GM12878 (cell line): ENCODE measurements around the gene ZFAND2A. TPM values are rescaled to one million over a fixed set of nuclear protein-coding genes. Genes with fewer than 3 reads are reported as not detected.

Source experiments
- ATAC-seq: fragments of 200-7000 bp; cut with Tn5 transposase; 3 replicates; pipeline ENCODE4 v1.9.1; 2020; ENCODE audit warnings: mild to moderate bottlenecking, moderate library complexity
- BruUV-seq: library from RNA; stranded (reverse); fragments of 400-500 nt; replicated peaks from 2 replicates; lab custom pipeline; 2021; lab: Mats Ljungman, UMichigan
- CTCF ChIA-PET: fragments of 300-600 bp; sonication (Branson Sonifier 250); formaldehyde crosslinking; extraction: SDS; loops from one replicate; lab custom pipeline; 2021; ENCODE audit warnings: inconsistent platforms; lab: Yijun Ruan, JAX
- POLR2A ChIA-PET: fragments of 350-600 bp; formaldehyde crosslinking; extraction: SDS; loops from one replicate; lab custom pipeline; 2021; ENCODE audit warnings: inconsistent platforms; lab: Charles Lee
- RAD21 ChIA-PET: fragments of 300-600 bp; sonication (Branson Sonifier 250); formaldehyde crosslinking; loops from one replicate; lab custom pipeline; 2023; ENCODE audit warnings: antibody characterized with exemption; ENCODE audit not compliant: unreplicated experiment; lab: Charles Lee
- SMC1A ChIA-PET: fragments of 300-600 bp; sonication (Branson Sonifier 250); formaldehyde crosslinking; loops from one replicate; lab custom pipeline; 2023; ENCODE audit not compliant: unreplicated experiment, uncharacterized antibody; lab: Charles Lee
- DNase-seq: peaks from one replicate; pipeline ENCODE4 v3.0.0-alpha.2; 2011; ENCODE audit warnings: low read depth, low spot score
- FAIRE-seq: peaks from 3 replicates; lab custom pipeline; 2011; peaks lifted over from hg19 to GRCh38; lab: Jason Lieb, UNC
- H2AFZ ChIP-seq: 2 replicates; pipeline ENCODE4 v1.6.0; 2011; ENCODE audit warnings: low read depth, low read length, control low read depth; ENCODE audit not compliant: control insufficient read depth
- H3K27ac ChIP-seq: 2 replicates; pipeline ENCODE4 v1.5.1; 2011; ENCODE audit warnings: control low read depth; ENCODE audit not compliant: control insufficient read depth, insufficient read depth
- H3K27me3 ChIP-seq, 2 experiments: replicated peaks in 1 of 2; 2 replicates each; pipeline versions ENCODE4 v1.6.0 to v1.6.1; 2011; ENCODE audit warnings: low read length in 1 of 2; ENCODE audit not compliant: control insufficient read depth in 2 of 2, insufficient read depth in 2 of 2
- H3K36me3 ChIP-seq, 2 experiments: 2 replicates each; pipeline ENCODE4 v1.5.1; 2011; ENCODE audit warnings: low read length in 1 of 2; ENCODE audit not compliant: control insufficient read depth in 2 of 2, insufficient read depth in 2 of 2
- H3K4me1 ChIP-seq: 2 replicates; pipeline ENCODE4 v1.6.1; 2011; ENCODE audit warnings: mild to moderate bottlenecking, low read length, moderate library complexity, mixed read lengths; ENCODE audit not compliant: control insufficient read depth, insufficient read depth
- H3K4me2 ChIP-seq: 2 replicates; pipeline ENCODE4 v1.6.0; 2011; ENCODE audit warnings: control low read depth; ENCODE audit not compliant: control insufficient read depth, insufficient read depth
- H3K4me3 ChIP-seq: fragments of 200-600 bp; sonication (generic); 2 replicates; pipeline ENCODE4 v1.5.1; 2016
- H3K79me2 ChIP-seq: 2 replicates; pipeline ENCODE4 v1.6.0; 2011; ENCODE audit warnings: low read length; ENCODE audit not compliant: control insufficient read depth, insufficient read depth
- H3K9ac ChIP-seq: 2 replicates; pipeline ENCODE4 v1.8.0; 2011; ENCODE audit warnings: low read length, control low read depth, mixed read lengths; ENCODE audit not compliant: control insufficient read depth, insufficient read depth
- H3K9me3 ChIP-seq: replicated peaks from 3 replicates; pipeline ENCODE4 v1.5.1; 2011; ENCODE audit warnings: mild to moderate bottlenecking, low read length; ENCODE audit not compliant: control insufficient read depth, insufficient read depth
- H4K20me1 ChIP-seq: 2 replicates; pipeline ENCODE4 v1.6.0; 2011; ENCODE audit not compliant: control insufficient read depth, insufficient read depth
- GATAD2B ChIP-seq: fragments of 450-650 bp; conservative IDR thresholded peaks from 2 replicates; pipeline ENCODE4 v1.6.1; 2017; ENCODE audit warnings: low read depth, mild to moderate bottlenecking, moderate library complexity
- LARP7 ChIP-seq: fragments of 450-650 bp; IDR thresholded peaks from 2 replicates; pipeline ENCODE4 v1.6.1; 2017; ENCODE audit warnings: mild to moderate bottlenecking
- MXI1 ChIP-seq: fragments of 150-350 bp; IDR thresholded peaks from 2 replicates; pipeline ENCODE4 v1.6.1; 2011; ENCODE audit warnings: low read depth, mild to moderate bottlenecking, inconsistent platforms, low read length, improper control_type of control experiment
- PAX8 ChIP-seq: fragments of 450-650 bp; IDR thresholded peaks from 2 replicates; pipeline ENCODE4 v1.6.1; 2017; ENCODE audit warnings: mild to moderate bottlenecking, moderate library complexity
- RELA ChIP-seq: fragments of 450-650 bp; IDR thresholded peaks from 2 replicates; pipeline ENCODE4 v1.8.0; 2014; ENCODE audit warnings: borderline replicate concordance; ENCODE audit not compliant: partially characterized antibody
- SMARCA5 ChIP-seq: fragments of 450-650 bp; IDR thresholded peaks from 2 replicates; pipeline ENCODE4 v1.6.1; 2017; ENCODE audit warnings: mild to moderate bottlenecking
- ZBED1 ChIP-seq: IDR thresholded peaks from 2 replicates; pipeline ENCODE4 v1.6.1; 2016; ENCODE audit warnings: borderline replicate concordance
- ZZZ3 ChIP-seq: IDR thresholded peaks from 2 replicates; pipeline ENCODE4 v1.6.1; 2011; ENCODE audit warnings: low read depth; ENCODE audit not compliant: control insufficient read depth, insufficient read length
- WGBS: methylation state at CpG from one replicate; pipeline ENCODE4 v1.1.6; 2016; ENCODE audit warnings: low lambda C conversion rate; ENCODE audit not compliant: insufficient replicate concordance, insufficient coverage; ENCODE audit errors: missing lambda C conversion rate; 5-methylcytosine and 5-hydroxymethylcytosine counted together
- in situ Hi-C: fragments of 300-500 bp; cut with MboI; formaldehyde crosslinking; loops from 9 replicates; pipeline ENCODE4 v1.14.3; 2018; ENCODE audit warnings: mixed read lengths
- intact Hi-C: fragments of 100-400 bp; cut with micrococcal nuclease; formaldehyde crosslinking; loops from one replicate; pipeline ENCODE4 v1.14.2; 2022; ENCODE audit not compliant: unreplicated experiment
- polyA plus RNA-seq, 11 experiments: library from polyadenylated mRNA; depleted of rRNA in 4 of 11; unstranded in 6 of 11; stranded (reverse) in 5 of 11; fragments of >200 nt; fragmentation: Nextera tagmentation in 4 of 11; fragmentation: Illumina TruSeq in 1 of 11; extraction: Ambion mirVana in 4 of 11; extraction: Trizol in 1 of 11; gene quantifications; 1 replicate in 1 of 11; 2 replicates in 10 of 11; pipeline versions ENCODE4 v1.2.1 to v1.2.3, GENCODE V29; 2011 to 2016; ENCODE audit warnings: inconsistent platforms in 2 of 11, missing spikeins in 2 of 11, low read depth in 1 of 11
- total RNA-seq, 4 experiments: library from RNA; depleted of rRNA in 3 of 4; stranded (reverse); fragments of >200 nt in 3 of 4; fragmentation: Illumina TruSeq in 1 of 4; extraction: Trizol in 1 of 4; gene quantifications; 2 replicates each; pipeline versions ENCODE4 v1.2.1 to v1.2.3, GENCODE V29; 2013 to 2021
- TF ChIP-seq, protein P1 (sequence below): fragments of 450-650 bp; IDR thresholded peaks from 2 replicates; pipeline ENCODE4 v1.6.1; 2014; ENCODE audit warnings: mild to moderate bottlenecking
- TF ChIP-seq, protein P2 (sequence below): fragments of 450-650 bp; IDR thresholded peaks from 2 replicates; pipeline ENCODE4 v1.6.1; 2018; ENCODE audit warnings: borderline replicate concordance, mild to moderate bottlenecking; ENCODE audit not compliant: partially characterized antibody
- TF ChIP-seq, protein P3 (sequence below): fragments of 450-650 bp; IDR thresholded peaks from 2 replicates; pipeline ENCODE4 v1.6.1; 2016; ENCODE audit warnings: mild to moderate bottlenecking, moderate library complexity, borderline replicate concordance
- TF ChIP-seq, protein P4 (sequence below): IDR thresholded peaks from 2 replicates; pipeline ENCODE4 v1.6.1; 2012; ENCODE audit warnings: low read depth, low read length, improper control_type of control experiment

ZFAND2A gene
- total and polyA plus RNA-seq, 10 of the 15 experiments (the other 5 are each of a cell fraction or from before 2014, with no cell fraction given): 14.8 to 39.9 (median 20.8) TPM

DNA sequence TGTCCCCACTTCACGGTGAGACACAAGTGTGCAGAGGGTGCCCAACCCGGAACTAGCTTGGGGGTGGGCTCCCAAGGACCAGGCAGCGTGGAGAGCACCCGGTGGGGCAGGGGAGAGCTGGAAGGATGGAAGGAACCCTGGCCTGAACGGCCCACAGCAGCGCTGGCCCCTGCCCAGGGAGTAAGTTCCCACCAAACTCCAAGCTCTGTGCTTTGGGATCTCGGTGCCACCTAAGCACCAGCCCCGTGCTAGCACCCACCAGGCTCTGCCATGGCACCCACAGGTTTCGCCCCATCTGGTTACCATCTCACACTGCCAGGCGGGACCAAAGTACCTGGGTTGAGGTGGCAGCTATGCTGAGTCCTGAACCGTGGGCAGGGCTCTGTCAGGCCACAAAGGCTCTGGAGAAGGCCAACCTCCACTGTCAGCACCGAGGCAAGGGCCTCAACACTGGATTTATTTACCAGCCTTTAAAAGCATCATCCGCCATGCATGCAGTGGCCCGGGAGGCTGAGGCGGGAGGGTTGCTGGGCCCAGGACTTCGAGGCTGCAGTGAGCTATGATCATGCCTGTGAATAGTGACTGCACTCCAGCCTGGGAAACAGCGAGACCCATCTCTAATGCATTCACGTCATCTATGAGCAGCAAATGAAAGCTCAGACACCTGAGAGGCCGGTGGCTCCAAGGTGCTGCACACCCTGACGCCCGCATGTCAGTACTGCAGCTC is 56.0 kb downstream of the ZFAND2A start:
- peak overlapping the region; percentile 63 for H2AFZ ChIP-seq
- in situ Hi-C loops (no loop called here), intact Hi-C loops (loop anchor here (1.0 to 2.0 kb wide), 2 partner anchors 17 to 34 kb away; a partner anchor contains a TSS)
- H3K79me2 ChIP-seq: peaks cover 5% of the 10 kb centered on the region
- peak overlapping the region; percentile 49 for H3K9ac ChIP-seq
- no peaks in the 10 kb centered on the region for H3K27me3 ChIP-seq
- DNase-seq (no peak), ATAC-seq (peak; percentile 14), FAIRE-seq (no peak)
- ChIA-PET CTCF (interaction anchor here (0.9 to 6.1 kb wide), 18 partner anchors 17 to 370 kb away, joined by 3 to 77 read pairs (median 4); partner anchors contain the start of gene GPER1), POLR2A (interaction anchor here (0.5 to 5.1 kb wide), 11 partner anchors 8 to 111 kb away, joined by 3 to 36 read pairs (median 4); partner anchors contain the start of genes GPER1 and ZFAND2A), SMC1A (interaction anchor here (0.6 to 5.1 kb wide), 15 partner anchors 9 to 203 kb away, joined by 3 to 38 read pairs (median 5); partner anchors contain the start of genes GPER1 and ZFAND2A), RAD21 (interaction anchor here (0.9 to 4.0 kb wide), 13 partner anchors 9 to 181 kb away, joined by 3 to 41 read pairs (median 4); partner anchors contain the start of gene GPER1)
- WGBS: 49% methylated on average over 21 of the region's 21 CpGs
- BruUV-seq: no TSS peak
- TF ChIP-seq MXI1: no peak
- TF ChIP-seq, protein P1, sequence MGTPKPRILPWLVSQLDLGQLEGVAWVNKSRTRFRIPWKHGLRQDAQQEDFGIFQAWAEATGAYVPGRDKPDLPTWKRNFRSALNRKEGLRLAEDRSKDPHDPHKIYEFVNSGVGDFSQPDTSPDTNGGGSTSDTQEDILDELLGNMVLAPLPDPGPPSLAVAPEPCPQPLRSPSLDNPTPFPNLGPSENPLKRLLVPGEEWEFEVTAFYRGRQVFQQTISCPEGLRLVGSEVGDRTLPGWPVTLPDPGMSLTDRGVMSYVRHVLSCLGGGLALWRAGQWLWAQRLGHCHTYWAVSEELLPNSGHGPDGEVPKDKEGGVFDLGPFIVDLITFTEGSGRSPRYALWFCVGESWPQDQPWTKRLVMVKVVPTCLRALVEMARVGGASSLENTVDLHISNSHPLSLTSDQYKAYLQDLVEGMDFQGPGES: no peak
- TF ChIP-seq, protein P2, sequence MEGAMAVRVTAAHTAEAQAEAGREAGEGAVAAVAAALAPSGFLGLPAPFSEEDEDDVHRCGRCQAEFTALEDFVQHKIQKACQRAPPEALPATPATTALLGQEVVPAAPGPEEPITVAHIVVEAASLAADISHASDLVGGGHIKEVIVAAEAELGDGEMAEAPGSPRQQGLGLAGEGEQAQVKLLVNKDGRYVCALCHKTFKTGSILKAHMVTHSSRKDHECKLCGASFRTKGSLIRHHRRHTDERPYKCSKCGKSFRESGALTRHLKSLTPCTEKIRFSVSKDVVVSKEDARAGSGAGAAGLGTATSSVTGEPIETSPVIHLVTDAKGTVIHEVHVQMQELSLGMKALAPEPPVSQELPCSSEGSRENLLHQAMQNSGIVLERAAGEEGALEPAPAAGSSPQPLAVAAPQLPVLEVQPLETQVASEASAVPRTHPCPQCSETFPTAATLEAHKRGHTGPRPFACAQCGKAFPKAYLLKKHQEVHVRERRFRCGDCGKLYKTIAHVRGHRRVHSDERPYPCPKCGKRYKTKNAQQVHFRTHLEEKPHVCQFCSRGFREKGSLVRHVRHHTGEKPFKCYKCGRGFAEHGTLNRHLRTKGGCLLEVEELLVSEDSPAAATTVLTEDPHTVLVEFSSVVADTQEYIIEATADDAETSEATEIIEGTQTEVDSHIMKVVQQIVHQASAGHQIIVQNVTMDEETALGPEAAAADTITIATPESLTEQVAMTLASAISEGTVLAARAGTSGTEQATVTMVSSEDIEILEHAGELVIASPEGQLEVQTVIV: no peak
- TF ChIP-seq, protein P3, sequence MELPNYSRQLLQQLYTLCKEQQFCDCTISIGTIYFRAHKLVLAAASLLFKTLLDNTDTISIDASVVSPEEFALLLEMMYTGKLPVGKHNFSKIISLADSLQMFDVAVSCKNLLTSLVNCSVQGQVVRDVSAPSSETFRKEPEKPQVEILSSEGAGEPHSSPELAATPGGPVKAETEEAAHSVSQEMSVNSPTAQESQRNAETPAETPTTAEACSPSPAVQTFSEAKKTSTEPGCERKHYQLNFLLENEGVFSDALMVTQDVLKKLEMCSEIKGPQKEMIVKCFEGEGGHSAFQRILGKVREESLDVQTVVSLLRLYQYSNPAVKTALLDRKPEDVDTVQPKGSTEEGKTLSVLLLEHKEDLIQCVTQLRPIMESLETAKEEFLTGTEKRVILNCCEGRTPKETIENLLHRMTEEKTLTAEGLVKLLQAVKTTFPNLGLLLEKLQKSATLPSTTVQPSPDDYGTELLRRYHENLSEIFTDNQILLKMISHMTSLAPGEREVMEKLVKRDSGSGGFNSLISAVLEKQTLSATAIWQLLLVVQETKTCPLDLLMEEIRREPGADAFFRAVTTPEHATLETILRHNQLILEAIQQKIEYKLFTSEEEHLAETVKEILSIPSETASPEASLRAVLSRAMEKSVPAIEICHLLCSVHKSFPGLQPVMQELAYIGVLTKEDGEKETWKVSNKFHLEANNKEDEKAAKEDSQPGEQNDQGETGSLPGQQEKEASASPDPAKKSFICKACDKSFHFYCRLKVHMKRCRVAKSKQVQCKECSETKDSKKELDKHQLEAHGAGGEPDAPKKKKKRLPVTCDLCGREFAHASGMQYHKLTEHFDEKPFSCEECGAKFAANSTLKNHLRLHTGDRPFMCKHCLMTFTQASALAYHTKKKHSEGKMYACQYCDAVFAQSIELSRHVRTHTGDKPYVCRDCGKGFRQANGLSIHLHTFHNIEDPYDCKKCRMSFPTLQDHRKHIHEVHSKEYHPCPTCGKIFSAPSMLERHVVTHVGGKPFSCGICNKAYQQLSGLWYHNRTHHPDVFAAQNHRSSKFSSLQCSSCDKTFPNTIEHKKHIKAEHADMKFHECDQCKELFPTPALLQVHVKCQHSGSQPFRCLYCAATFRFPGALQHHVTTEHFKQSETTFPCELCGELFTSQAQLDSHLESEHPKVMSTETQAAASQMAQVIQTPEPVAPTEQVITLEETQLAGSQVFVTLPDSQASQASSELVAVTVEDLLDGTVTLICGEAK: 0 out of 2 replicates have a peak, but pooled peaks have one; percentile 22
- TF ChIP-seq, protein P4, sequence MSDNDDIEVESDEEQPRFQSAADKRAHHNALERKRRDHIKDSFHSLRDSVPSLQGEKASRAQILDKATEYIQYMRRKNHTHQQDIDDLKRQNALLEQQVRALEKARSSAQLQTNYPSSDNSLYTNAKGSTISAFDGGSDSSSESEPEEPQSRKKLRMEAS: no peak
- TF ChIP-seq ZZZ3: no peak
- no peak for TF ChIP-seq RELA
- TF ChIP-seq PAX8: no peak
- TF ChIP-seq LARP7: peak; percentile 65; the same call in 1 of the 2 replicates
- TF ChIP-seq ZBED1: no peak
- TF ChIP-seq GATAD2B: peak; percentile 39; the same call in 1 of the 2 replicates
- peak; percentile 62; the same call in 1 of the 2 replicates for TF ChIP-seq SMARCA5
- no peaks in the 10 kb centered on the region for H4K20me1 ChIP-seq
- H3K27ac ChIP-seq: peak overlapping the region; percentile 70
- H3K4me2 ChIP-seq: peak overlapping the region; percentile 55
- peak overlapping the region; percentile 64 for H3K4me3 ChIP-seq
- H3K9me3 ChIP-seq: no peaks in the 10 kb centered on the region
- H3K36me3 ChIP-seq: peaks cover 1 to 2% of the 10 kb centered on the region in 2 experiments; a peak in 3 of 4 replicates
- peaks cover 33% of the 10 kb centered on the region for H3K4me1 ChIP-seq
